ENCODE measurements around the gene ELP6.

DNA sequence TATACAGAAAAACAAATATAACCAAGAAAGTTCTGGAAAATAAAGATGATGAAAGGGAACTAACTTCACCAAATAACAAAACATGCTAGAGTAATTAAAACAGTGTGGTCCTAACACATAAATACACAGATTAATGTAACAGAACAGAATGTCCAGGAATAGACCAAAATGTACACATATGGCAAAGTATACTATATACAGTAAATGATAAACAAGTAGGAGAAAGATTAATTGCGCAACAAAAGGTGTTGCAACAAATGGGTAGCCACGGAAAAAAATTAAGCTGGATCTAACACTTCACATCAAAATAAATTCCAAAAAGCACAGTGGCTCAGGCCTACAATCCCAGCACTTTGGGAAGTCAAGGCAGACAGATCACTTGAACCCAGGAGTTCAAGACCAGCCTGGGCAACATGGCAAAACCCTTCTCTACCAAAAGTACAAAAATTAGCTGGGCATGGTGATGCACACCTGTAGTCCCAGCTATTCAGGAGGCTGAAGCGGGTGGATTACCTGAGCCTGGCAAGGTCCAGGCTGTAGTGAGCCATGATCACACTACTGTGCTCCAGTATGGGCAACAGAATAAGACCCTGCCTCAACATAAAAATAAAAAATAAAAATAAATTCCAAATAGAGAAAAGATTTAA, 57.6 kb downstream of the ELP6 start:
- TF ChIP-seq, protein P1, sequence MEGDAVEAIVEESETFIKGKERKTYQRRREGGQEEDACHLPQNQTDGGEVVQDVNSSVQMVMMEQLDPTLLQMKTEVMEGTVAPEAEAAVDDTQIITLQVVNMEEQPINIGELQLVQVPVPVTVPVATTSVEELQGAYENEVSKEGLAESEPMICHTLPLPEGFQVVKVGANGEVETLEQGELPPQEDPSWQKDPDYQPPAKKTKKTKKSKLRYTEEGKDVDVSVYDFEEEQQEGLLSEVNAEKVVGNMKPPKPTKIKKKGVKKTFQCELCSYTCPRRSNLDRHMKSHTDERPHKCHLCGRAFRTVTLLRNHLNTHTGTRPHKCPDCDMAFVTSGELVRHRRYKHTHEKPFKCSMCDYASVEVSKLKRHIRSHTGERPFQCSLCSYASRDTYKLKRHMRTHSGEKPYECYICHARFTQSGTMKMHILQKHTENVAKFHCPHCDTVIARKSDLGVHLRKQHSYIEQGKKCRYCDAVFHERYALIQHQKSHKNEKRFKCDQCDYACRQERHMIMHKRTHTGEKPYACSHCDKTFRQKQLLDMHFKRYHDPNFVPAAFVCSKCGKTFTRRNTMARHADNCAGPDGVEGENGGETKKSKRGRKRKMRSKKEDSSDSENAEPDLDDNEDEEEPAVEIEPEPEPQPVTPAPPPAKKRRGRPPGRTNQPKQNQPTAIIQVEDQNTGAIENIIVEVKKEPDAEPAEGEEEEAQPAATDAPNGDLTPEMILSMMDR (IDR thresholded peaks at IDR 0.05), result no peak
- TF ChIP-seq TAF1 (IDR thresholded peaks at IDR 0.05; ENCODE audit: borderline replicate concordance, low read depth, low read length) (no peak), EZH2phosphoT487 (IDR thresholded peaks at IDR 0.05; ENCODE audit: borderline replicate concordance, low read depth) (no peak), RAD21 (IDR thresholded peaks at IDR 0.05; ENCODE audit: low read length) (no peak), YY1 (IDR thresholded peaks at IDR 0.05; ENCODE audit: low read depth) (no peak), SIN3A (IDR thresholded peaks at IDR 0.05; ENCODE audit: borderline replicate concordance, low read depth, low read length) (no peak)
- TF ChIP-seq, protein P2, sequence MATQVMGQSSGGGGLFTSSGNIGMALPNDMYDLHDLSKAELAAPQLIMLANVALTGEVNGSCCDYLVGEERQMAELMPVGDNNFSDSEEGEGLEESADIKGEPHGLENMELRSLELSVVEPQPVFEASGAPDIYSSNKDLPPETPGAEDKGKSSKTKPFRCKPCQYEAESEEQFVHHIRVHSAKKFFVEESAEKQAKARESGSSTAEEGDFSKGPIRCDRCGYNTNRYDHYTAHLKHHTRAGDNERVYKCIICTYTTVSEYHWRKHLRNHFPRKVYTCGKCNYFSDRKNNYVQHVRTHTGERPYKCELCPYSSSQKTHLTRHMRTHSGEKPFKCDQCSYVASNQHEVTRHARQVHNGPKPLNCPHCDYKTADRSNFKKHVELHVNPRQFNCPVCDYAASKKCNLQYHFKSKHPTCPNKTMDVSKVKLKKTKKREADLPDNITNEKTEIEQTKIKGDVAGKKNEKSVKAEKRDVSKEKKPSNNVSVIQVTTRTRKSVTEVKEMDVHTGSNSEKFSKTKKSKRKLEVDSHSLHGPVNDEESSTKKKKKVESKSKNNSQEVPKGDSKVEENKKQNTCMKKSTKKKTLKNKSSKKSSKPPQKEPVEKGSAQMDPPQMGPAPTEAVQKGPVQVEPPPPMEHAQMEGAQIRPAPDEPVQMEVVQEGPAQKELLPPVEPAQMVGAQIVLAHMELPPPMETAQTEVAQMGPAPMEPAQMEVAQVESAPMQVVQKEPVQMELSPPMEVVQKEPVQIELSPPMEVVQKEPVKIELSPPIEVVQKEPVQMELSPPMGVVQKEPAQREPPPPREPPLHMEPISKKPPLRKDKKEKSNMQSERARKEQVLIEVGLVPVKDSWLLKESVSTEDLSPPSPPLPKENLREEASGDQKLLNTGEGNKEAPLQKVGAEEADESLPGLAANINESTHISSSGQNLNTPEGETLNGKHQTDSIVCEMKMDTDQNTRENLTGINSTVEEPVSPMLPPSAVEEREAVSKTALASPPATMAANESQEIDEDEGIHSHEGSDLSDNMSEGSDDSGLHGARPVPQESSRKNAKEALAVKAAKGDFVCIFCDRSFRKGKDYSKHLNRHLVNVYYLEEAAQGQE (IDR thresholded peaks at IDR 0.05; ENCODE audit: low read depth, low read length), result no peak
- TF ChIP-seq, protein P3, sequence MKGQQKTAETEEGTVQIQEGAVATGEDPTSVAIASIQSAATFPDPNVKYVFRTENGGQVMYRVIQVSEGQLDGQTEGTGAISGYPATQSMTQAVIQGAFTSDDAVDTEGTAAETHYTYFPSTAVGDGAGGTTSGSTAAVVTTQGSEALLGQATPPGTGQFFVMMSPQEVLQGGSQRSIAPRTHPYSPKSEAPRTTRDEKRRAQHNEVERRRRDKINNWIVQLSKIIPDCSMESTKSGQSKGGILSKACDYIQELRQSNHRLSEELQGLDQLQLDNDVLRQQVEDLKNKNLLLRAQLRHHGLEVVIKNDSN (IDR thresholded peaks at IDR 0.05; ENCODE audit: borderline replicate concordance, low read depth), result no peak
